MG63 (cell line): ENCODE data around the gene PALLD. TPM values are rescaled to one million over a fixed set of nuclear protein-coding genes. Genes with fewer than 3 reads are reported as not detected.
A peak's percentile ranks its signal among the peaks of the same experiment; 100 is the strongest.

Source experiments
- DNase-seq: peaks from one replicate; pipeline ENCODE4 v3.0.0-alpha.2; 2020
- H3K27me3 ChIP-seq: fragments of 250-450 bp; sonication (Bioruptor Pico); 2 replicates; pipeline ENCODE4 v1.5.1; 2020; ENCODE audit warnings: mild to moderate bottlenecking, moderate library complexity
- H3K36me3 ChIP-seq: fragments of 250-450 bp; sonication (Bioruptor Pico); 2 replicates; pipeline ENCODE4 v1.5.1; 2020; ENCODE audit warnings: mild to moderate bottlenecking, moderate library complexity
- H3K4me3 ChIP-seq: fragments of 250-450 bp; sonication (Bioruptor Pico); 2 replicates; pipeline ENCODE4 v1.5.1; 2020; ENCODE audit warnings: mild to moderate bottlenecking, moderate library complexity
- H3K9me3 ChIP-seq: fragments of 250-450 bp; sonication (Bioruptor Pico); 2 replicates; pipeline ENCODE4 v1.5.1; 2020; ENCODE audit warnings: mild to moderate bottlenecking, moderate library complexity
- total RNA-seq: library from RNA; depleted of rRNA; stranded (reverse); fragments of >200 nt; shearing (Covaris generic); gene quantifications from 2 replicates; pipeline ENCODE4 v1.2.3, GENCODE V29; 2014; ENCODE audit warnings: low replicate concordance

The PALLD gene
- total RNA-seq, 1 experiment from 2014 or later = 40.2 TPM

- no peaks in the 10 kb centered on the region for H3K9me3 ChIP-seq
- H3K36me3 ChIP-seq = no peaks in the 10 kb centered on the region
- no peaks in the 10 kb centered on the region for H3K27me3 ChIP-seq
- no peak for DNase-seq
- no peak overlapping the region for H3K4me3 ChIP-seq
Observed at GRCh38 chr4:168759959-168760527, 263.2 kb downstream of the PALLD start.

GRCh38 chr4:168761066-168761465, 264.2 kb downstream of the PALLD start:
- Histone ChIP-seq H3K4me3 (no peak overlapping the region), H3K36me3 (no peaks in the 10 kb centered on the region), H3K27me3 (no peaks in the 10 kb centered on the region), H3K9me3 (no peaks in the 10 kb centered on the region)
- no peak for DNase-seq

GRCh38 chr4:168765322-168765721, 268.5 kb downstream of the PALLD start:
- Histone ChIP-seq H3K4me3 (no peak overlapping the region), H3K36me3 (no peaks in the 10 kb centered on the region), H3K9me3 (no peaks in the 10 kb centered on the region), H3K27me3 (no peaks in the 10 kb centered on the region)
- no peak for DNase-seq

- Histone ChIP-seq H3K36me3 (no peaks in the 10 kb centered on the region), H3K4me3 (no peak overlapping the region), H3K9me3 (no peaks in the 10 kb centered on the region), H3K27me3 (no peaks in the 10 kb centered on the region)
- peak; percentile 91 for DNase-seq
Observed at GRCh38 chr4:168765726-168766125, 268.9 kb downstream of the PALLD start.

- no peaks in the 10 kb centered on the region for H3K9me3 ChIP-seq
Observed at GRCh38 chr4:168766604-168767316, 269.9 kb downstream of the PALLD start.

DNA sequence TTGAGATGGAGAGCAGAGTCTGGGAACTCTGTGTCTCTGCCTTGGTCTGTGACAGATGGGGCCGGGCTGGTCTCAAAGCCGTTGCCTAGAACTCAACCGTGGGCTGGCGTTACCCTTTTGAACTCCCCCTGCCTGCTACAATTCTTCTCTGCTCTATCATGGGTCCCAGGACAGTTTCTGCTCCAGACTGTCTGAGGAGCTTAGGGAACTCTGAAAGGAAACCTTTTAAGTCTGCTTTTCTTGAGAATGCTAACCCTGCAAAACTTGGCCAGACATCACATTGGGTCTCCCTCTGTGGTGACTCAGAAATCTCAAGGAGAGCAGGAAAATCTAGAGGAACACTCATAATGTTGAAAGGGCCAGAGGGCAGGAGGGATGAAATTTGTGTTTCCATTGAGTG, 272.6 kb downstream of the PALLD start:
- no peaks in the 10 kb centered on the region for H3K36me3 ChIP-seq
- no peak overlapping the region for H3K4me3 ChIP-seq
- H3K9me3 ChIP-seq = no peaks in the 10 kb centered on the region
- no peaks in the 10 kb centered on the region for H3K27me3 ChIP-seq
- DNase-seq = no peak

More at GRCh38 chr4:168766604-168767316, 269.9 kb downstream of the PALLD start:
- Histone ChIP-seq H3K4me3 (no peak overlapping the region), H3K36me3 (no peaks in the 10 kb centered on the region), H3K27me3 (no peaks in the 10 kb centered on the region)
- peak; percentile 32 for DNase-seq

- no peak for DNase-seq
- Histone ChIP-seq H3K27me3 (no peaks in the 10 kb centered on the region), H3K36me3 (no peaks in the 10 kb centered on the region), H3K9me3 (no peaks in the 10 kb centered on the region), H3K4me3 (no peak overlapping the region)
Observed at GRCh38 chr4:168769837-168770236, 273.0 kb downstream of the PALLD start.

GRCh38 chr4:168771251-168771650, 274.4 kb downstream of the PALLD start:
- Histone ChIP-seq H3K27me3 (no peaks in the 10 kb centered on the region), H3K9me3 (peaks cover 6% of the 10 kb centered on the region), H3K36me3 (no peaks in the 10 kb centered on the region), H3K4me3 (no peak overlapping the region)
- DNase-seq = no peak

GRCh38 chr4:168773388-168774195, 276.7 kb downstream of the PALLD start:
- H3K27me3 ChIP-seq = no peaks in the 10 kb centered on the region
- no peak for DNase-seq
- H3K36me3 ChIP-seq = no peaks in the 10 kb centered on the region
- no peak overlapping the region for H3K4me3 ChIP-seq
- H3K9me3 ChIP-seq = peaks cover 12% of the 10 kb centered on the region

DNA sequence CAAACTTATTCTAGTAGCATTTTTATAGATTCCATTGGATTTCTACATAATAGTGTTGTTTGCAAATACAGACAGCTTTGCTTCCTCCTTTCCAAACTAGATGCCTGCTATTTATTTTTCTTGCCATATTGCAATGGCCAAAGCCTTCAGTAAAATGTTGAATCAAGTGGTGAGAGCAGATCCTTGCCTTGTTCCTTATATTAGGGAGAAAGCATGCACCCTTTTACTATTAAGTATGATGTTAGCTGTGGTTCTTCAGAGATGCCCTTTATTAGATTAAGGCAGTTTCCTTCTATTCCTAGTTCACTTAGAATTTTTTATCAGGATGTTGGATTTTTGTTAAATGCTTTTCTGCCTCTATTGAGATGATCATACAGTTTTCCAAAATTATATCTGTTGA, 279.5 kb downstream of the PALLD start:
- no peak for DNase-seq
- Histone ChIP-seq H3K9me3 (peaks cover 12% of the 10 kb centered on the region), H3K36me3 (no peaks in the 10 kb centered on the region), H3K27me3 (no peaks in the 10 kb centered on the region), H3K4me3 (no peak overlapping the region)

DNA sequence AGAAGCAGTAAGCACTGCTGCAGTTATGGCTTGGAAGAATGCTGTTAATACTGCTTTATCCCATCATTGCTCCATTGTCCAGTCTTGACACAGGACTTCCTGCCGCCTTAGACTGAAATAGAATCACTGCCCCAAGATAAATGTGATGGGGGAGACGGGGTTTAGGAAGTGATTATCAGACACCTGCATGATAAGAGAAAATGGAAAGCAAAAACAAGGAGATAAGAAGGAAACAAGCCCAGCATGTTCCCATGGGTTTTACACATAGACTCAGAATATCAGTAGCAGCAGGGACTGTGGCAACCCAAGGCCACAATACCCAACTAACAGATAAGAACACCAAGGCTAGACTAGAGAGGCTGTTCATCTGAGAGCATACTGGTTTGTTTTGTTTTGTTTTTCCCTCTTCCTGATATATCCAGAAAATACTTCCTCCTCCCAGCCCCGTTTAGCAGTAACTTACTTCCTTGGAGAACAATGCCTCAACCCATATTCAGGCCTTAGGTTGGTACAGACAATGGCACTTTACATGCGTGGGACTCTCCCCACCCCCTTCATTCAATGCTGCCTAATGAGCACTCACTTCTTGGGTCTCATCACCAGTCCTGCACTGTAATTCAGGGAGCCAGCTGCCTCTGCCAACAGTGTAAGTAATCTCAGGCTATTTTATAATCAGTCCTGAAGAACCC, 280.6 kb downstream of the PALLD start:
- Histone ChIP-seq H3K27me3 (no peaks in the 10 kb centered on the region), H3K9me3 (peaks cover 12% of the 10 kb centered on the region), H3K36me3 (no peaks in the 10 kb centered on the region), H3K4me3 (no peak overlapping the region)
- no peak for DNase-seq

GRCh38 chr4:168781341-168781740, 284.5 kb downstream of the PALLD start:
- Histone ChIP-seq H3K9me3 (peaks cover 5% of the 10 kb centered on the region), H3K4me3 (no peak overlapping the region), H3K27me3 (no peaks in the 10 kb centered on the region), H3K36me3 (no peaks in the 10 kb centered on the region)
- no peak for DNase-seq

GRCh38 chr4:168781926-168782325, 285.1 kb downstream of the PALLD start:
- Histone ChIP-seq H3K4me3 (no peak overlapping the region), H3K9me3 (no peaks in the 10 kb centered on the region; the same call in 1 of the 2 replicates)
- no peak for DNase-seq

GRCh38 chr4:168782439-168782838, 285.6 kb downstream of the PALLD start:
- Histone ChIP-seq H3K36me3 (no peaks in the 10 kb centered on the region), H3K9me3 (no peaks in the 10 kb centered on the region; the same call in 1 of the 2 replicates), H3K27me3 (no peaks in the 10 kb centered on the region), H3K4me3 (no peak overlapping the region)
- DNase-seq = no peak

More at GRCh38 chr4:168781926-168782325, 285.1 kb downstream of the PALLD start:
- H3K27me3 ChIP-seq = no peaks in the 10 kb centered on the region
- H3K36me3 ChIP-seq = no peaks in the 10 kb centered on the region

- no peaks in the 10 kb centered on the region for H3K27me3 ChIP-seq
- H3K4me3 ChIP-seq = no peak overlapping the region
- H3K36me3 ChIP-seq = no peaks in the 10 kb centered on the region
- no peak for DNase-seq
- H3K9me3 ChIP-seq = no peaks in the 10 kb centered on the region; the same call in 1 of the 2 replicates
Observed at GRCh38 chr4:168784786-168785461, 288.1 kb downstream of the PALLD start.

DNA sequence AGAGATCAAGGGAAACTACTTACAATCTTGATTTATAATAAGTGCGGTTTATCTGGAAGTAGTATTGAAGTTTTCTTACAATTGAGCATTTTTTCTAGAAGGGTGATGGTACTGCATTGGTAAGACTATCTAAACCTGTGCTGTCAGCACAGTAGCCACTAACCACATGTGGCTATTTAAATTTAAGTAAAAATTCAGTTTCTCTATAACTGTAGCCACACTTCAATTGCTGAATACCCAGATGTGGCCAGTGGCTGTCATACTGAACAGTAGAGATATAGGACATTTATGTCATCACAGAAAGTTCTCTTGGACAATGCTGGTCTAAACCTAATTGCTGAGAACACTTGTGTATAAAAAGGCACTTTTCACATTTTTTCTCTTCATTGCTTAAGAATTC, 290.5 kb downstream of the PALLD start:
- DNase-seq = no peak
- Histone ChIP-seq H3K4me3 (no peak overlapping the region), H3K9me3 (no peaks in the 10 kb centered on the region)

More for the DNA sequence above, 290.5 kb downstream of the PALLD start:
- Histone ChIP-seq H3K27me3 (no peaks in the 10 kb centered on the region), H3K36me3 (no peaks in the 10 kb centered on the region)
